K562 (cell line): ENCODE data around the gene NFATC2. TPM values are rescaled to one million over a fixed set of nuclear protein-coding genes. Genes with fewer than 3 reads are reported as not detected.

Source experiments
- CHD7 ChIP-seq: fragments of 200-600 bp; sonication (generic); IDR thresholded peaks from one replicate; pipeline ENCODE4 v1.6.1; 2012; ENCODE audit warnings: mild to moderate bottlenecking, low read depth, low read length, inconsistent platforms
- ETS1 ChIP-seq: conservative IDR thresholded peaks from 2 replicates; pipeline ENCODE4 v1.6.1; 2011; ENCODE audit warnings: low read depth, mild to moderate bottlenecking, low read length; ENCODE audit not compliant: control insufficient read depth
- KHSRP ChIP-seq: fragments of 450-650 bp; IDR thresholded peaks from 2 replicates; pipeline ENCODE4 v1.6.1; 2017
- MYC ChIP-seq, 2 experiments: fragments of 250-450 bp in 1 of 2; sonication (Bioruptor Pico) in 1 of 2; IDR thresholded peaks; 2 replicates each; pipeline versions ENCODE4 v1.5.1 to v1.6.1; 2012 to 2021; ENCODE audit warnings: low read depth in 2 of 2, borderline replicate concordance in 1 of 2, improper control_type of control experiment in 1 of 2, low read length in 1 of 2, mild to moderate bottlenecking in 1 of 2, moderate library complexity in 1 of 2
- NR2C1 ChIP-seq, 2 experiments: fragments of 450-650 bp; IDR thresholded peaks; 2 replicates each; pipeline ENCODE4 v1.6.1; 2017; ENCODE audit warnings: mild to moderate bottlenecking in 2 of 2, antibody characterized with exemption in 1 of 2, inconsistent platforms in 1 of 2, missing compliant biosample characterization in 1 of 2, missing genetic modification characterization in 1 of 2
- SAP30 ChIP-seq: fragments of 200-600 bp; sonication (generic); IDR thresholded peaks from 2 replicates; pipeline ENCODE4 v1.6.1; 2012; ENCODE audit warnings: borderline replicate concordance, low read depth, mild to moderate bottlenecking, moderate library complexity, low read length, control low read depth, inconsistent platforms; ENCODE audit not compliant: insufficient read depth, poor library complexity, severe bottlenecking
- ZBTB34 ChIP-seq: fragments of 250-450 bp; sonication (Bioruptor Pico); IDR thresholded peaks from 2 replicates; pipeline ENCODE4 v1.8.0; 2021; ENCODE audit warnings: mild to moderate bottlenecking, moderate library complexity
- ZNF589 ChIP-seq: fragments of 200-800 bp; sonication (Bioruptor generic); IDR thresholded peaks from 2 replicates; pipeline ENCODE4 v1.6.1; 2016; ENCODE audit warnings: low read depth, missing genetic modification characterization, missing compliant biosample characterization
- polyA plus RNA-seq, 8 experiments: library from polyadenylated mRNA; depleted of rRNA in 4 of 8; stranded (reverse) in 5 of 8; unstranded in 3 of 8; fragments of >200 nt; fragmentation: Nextera tagmentation in 2 of 8; fragmentation: Illumina TruSeq in 1 of 8; extraction: Ambion mirVana in 2 of 8; extraction: Trizol in 1 of 8; gene quantifications; 2 replicates each; pipeline versions ENCODE4 v1.2.1 to v1.2.3, GENCODE V29; 2011 to 2014; ENCODE audit warnings: inconsistent platforms in 1 of 8, missing spikeins in 1 of 8
- total RNA-seq, 7 experiments: library from RNA; depleted of rRNA in 6 of 7; stranded (reverse); fragments of >200 nt in 6 of 7; fragmentation: Illumina TruSeq in 2 of 7; extraction: Trizol in 2 of 7; gene quantifications; 2 replicates each; pipeline versions ENCODE4 v1.2.1 to v1.2.3, GENCODE V29; 2011 to 2021; ENCODE audit warnings: low replicate concordance in 1 of 7

NFATC2 gene
- total and polyA plus RNA-seq, 9 of the 15 experiments (the other 6 are each of a cell fraction or from before 2014, with no cell fraction given), result 1.9 to 11.2 (median 3.0) TPM

GRCh38 chr20:51373713-51374455, 168.6 kb downstream of the NFATC2 start (continued):
- no peak for TF ChIP-seq CHD7
- TF ChIP-seq KHSRP, result no peak
- no peak; the same call in 1 of the 2 replicates for TF ChIP-seq MYC (IDR thresholded peaks at IDR 0.05; ENCODE audit: low read depth, low read length)
- TF ChIP-seq MYC (CRISPR knock-in tag; IDR thresholded peaks at IDR 0.05; ENCODE audit: borderline replicate concordance, low read depth), result no peak
- no peak for TF ChIP-seq SAP30
- no peak for TF ChIP-seq NR2C1 (IDR thresholded peaks at IDR 0.05)
- TF ChIP-seq NR2C1 (tag; IDR thresholded peaks at IDR 0.05), result no peak
- TF ChIP-seq ZBTB34 (CRISPR knock-in tag), result no peak
- TF ChIP-seq ZNF589 (CRISPR knock-in tag), result no peak
- TF ChIP-seq ETS1, result no peak
